ENCODE data around the gene GANC.
"Not testable (repeated sequence)": the region's sequence is repeated elsewhere in the genome, so short reads cannot be mapped to it uniquely, and the experiment has no call there.

GANC gene

DNA sequence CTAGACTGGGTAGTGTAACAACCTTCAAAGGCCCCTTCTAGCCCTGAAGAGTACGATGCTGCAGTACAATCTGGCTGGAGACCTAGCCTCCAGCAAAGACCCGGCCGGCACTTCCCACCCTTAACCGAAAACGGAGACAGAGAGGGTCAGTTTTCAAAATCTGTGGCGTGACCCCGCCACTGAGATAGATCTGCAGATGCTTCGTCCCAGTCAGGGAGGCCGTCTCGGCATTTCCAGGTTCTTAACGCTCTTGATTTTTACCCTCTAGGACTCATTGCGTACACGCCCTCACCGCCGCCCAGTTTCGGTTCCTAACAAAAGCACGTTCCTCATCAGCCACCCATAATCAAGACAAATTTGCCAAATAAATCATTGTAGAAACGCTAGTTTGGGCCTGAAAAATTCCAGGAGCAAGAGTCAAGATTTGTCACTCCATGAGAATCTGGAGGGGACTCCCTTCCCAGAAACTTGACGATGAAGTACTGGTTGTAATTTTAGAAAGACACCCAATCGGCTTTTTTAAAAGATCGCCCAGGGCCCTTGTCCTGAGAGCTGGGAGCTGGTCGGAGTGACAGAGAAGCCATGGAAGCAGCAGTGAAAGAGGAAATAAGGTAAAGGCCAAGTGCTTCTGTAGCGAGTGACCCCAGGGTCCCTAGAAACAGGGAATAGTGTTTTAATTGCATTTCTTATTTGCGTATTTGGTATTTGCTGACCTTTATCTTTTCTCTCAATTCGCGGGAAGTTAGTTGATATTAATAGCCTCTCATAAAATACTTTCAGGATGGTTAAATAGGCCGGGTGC lies 1.1 kb downstream of the GANC start:
- H3K9ac ChIP-seq (ENCODE audit: low read depth, low read length): peak overlapping the region; percentile 90
- H3K9me3 ChIP-seq (ENCODE audit: control insufficient read depth, insufficient read depth, low read length): no peaks in the 10 kb centered on the region
- H3K36me3 ChIP-seq (ENCODE audit: insufficient read depth, low read length): no peaks in the 10 kb centered on the region
- H3K4me1 ChIP-seq (ENCODE audit: insufficient read depth, low read length): peaks cover 9% of the 10 kb centered on the region

DNA sequence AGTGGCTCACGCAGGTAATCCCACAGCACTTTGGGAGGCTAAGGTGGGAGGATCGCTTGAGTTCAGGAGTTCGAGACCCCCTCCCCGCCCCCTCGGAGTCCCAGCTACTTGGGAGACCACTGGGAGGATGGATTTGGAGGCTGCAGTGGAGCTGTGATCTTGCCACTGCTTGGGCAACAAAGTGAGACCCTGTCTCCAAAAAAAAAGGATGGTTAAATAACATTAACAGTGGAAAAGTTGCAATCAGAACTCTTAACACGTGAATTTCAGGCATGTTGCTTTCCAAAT lies 1.6 kb downstream of the GANC start:
- Histone ChIP-seq H3K36me3 (ENCODE audit: insufficient read depth, low read length) (no peaks in the 10 kb centered on the region), H3K9me3 (ENCODE audit: control insufficient read depth, insufficient read depth, low read length) (no peaks in the 10 kb centered on the region), H3K9ac (ENCODE audit: low read depth, low read length) (peak overlapping the region; percentile 90; the same call in 1 of the 2 replicates)

DNA sequence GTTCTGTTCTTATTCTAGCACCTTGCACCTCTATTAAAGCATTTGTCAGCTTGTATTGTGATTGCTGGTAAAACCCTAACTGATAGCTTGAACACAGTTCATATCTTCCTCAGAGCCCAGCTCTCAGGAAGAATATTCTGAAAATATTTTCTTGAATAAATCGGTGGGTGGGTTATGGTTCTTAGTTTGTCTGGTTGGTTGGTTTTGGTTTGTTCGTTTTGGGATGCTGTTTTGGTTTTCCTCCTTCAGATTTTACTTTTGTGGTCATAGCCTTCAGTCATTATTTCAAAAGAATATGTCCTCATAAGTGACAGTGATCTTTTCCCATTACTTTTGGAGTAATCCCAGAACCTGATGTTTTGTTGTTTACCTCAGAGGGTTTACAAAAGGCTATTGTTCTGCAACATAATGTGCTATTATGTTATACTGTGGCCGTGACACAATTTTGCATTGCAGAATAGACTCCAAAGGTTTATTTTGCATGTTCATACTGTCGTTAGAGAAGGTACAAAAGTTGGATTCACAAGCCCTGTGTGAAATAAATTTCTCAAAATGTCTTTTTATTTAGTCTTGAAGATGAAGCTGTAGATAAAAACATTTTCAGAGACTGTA lies 2.9 kb downstream of the GANC start:
- no peaks in the 10 kb centered on the region for H3K9me3 ChIP-seq (ENCODE audit: control insufficient read depth, insufficient read depth, low read length)
- 0 out of 2 replicates have a peak, but pooled peaks cover under 1% of the 10 kb centered on the region for H3K36me3 ChIP-seq (ENCODE audit: insufficient read depth, low read length)
- no peak overlapping the region for H3K9ac ChIP-seq (ENCODE audit: low read depth, low read length)
- H3K4me1 ChIP-seq (ENCODE audit: insufficient read depth, low read length): peaks cover 9% of the 10 kb centered on the region

More for the DNA sequence above, 1.6 kb downstream of the GANC start:
- peaks cover 9% of the 10 kb centered on the region for H3K4me1 ChIP-seq (ENCODE audit: insufficient read depth, low read length)

DNA sequence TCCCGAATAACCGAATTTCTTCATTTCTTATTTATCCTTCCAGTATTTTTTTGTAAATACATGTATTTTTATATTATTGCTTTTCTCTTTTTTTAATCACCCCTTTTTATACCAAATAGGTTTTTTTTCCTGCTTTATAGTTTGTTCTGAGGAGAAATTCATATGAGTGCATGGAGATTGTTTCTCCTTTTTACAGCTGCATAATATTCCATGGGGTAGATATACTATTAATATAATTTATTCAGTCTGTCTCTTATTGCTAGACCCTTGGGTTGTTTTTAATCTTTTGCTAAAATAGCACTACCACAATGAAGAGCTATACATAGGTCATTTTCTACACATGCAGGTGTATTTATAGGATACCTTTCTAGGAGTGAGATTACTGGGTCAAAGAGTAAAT lies 3.8 kb downstream of the GANC start:
- Histone ChIP-seq H3K9me3 (ENCODE audit: control insufficient read depth, insufficient read depth, low read length) (no peaks in the 10 kb centered on the region), H3K4me1 (ENCODE audit: insufficient read depth, low read length) (peaks cover 9% of the 10 kb centered on the region), H3K9ac (ENCODE audit: low read depth, low read length) (no peak overlapping the region), H3K36me3 (ENCODE audit: insufficient read depth, low read length) (0 out of 2 replicates have a peak, but pooled peaks cover 4% of the 10 kb centered on the region)

DNA sequence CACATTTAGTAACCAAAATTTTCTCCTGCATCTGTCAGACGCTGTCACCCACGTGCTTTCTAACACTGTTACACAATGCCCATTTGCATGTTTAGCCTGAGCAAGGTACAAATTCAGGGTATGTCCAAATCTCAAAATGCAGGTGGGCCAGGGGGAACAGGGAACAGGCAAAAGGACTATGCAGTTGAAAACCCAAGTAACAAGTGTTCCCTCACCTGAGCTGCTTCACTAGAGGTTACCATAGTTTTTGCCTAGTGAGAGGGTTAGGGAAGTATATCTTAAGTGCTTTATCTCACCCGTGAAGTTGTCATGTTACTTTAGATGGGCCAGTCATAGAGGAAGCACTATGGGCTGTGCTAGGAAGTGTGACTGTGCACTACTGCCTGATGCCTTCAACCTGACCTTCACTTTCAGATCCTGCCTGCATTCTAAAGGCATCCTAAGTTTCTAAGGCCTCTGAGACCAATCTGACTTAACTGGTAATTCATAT lies 6.3 kb downstream of the GANC start:
- 0 out of 2 replicates have a peak, but pooled peaks cover 4% of the 10 kb centered on the region for H3K36me3 ChIP-seq (ENCODE audit: insufficient read depth, low read length)
- peaks cover 9% of the 10 kb centered on the region for H3K4me1 ChIP-seq (ENCODE audit: insufficient read depth, low read length)
- no peaks in the 10 kb centered on the region for H3K9me3 ChIP-seq (ENCODE audit: control insufficient read depth, insufficient read depth, low read length)
- H3K9ac ChIP-seq (ENCODE audit: low read depth, low read length): no peak overlapping the region

DNA sequence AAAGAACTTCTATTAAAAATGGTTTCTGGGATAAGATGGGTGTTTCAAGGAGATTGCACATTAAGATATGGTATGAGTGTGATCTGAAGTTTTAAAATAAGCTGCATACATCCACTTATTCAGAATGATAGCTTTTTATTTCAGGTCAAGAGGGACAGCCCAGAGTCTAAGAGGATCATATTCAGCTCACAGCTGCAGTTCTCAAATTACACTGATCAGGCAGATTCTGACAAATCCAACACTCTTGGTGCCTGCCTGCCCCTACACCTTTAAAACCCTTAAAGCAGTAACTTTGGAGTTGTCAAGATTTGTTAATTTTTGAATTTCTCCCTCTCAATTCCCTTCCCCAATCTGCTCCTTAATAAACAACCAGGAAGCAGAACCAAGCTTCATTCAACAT lies 9.3 kb downstream of the GANC start:
- no peak overlapping the region for H3K9ac ChIP-seq (ENCODE audit: low read depth, low read length)
- no peaks in the 10 kb centered on the region for H3K9me3 ChIP-seq (ENCODE audit: control insufficient read depth, insufficient read depth, low read length)
- 0 out of 2 replicates have a peak, but pooled peaks cover 4% of the 10 kb centered on the region for H3K36me3 ChIP-seq (ENCODE audit: insufficient read depth, low read length)
- no peaks in the 10 kb centered on the region for H3K4me1 ChIP-seq (ENCODE audit: insufficient read depth, low read length)

DNA sequence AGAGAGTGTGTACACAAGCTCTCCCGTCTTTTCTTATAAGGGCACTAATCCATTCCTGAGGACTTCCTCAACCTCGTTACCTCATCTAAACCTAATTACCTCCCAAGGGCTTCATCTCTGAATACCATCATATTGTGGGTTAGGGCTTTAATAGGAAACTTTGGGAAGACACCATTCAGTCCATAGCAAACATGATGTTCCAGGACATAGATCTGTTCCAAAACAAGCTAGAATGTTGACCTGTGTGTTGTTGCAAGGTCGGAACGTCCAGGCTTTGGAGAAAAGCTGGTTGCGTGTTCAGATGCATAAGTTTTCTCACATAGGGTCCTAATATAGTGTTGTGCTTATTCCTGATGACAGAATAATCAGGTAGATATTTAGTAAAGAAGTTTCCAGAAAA lies 9.9 kb downstream of the GANC start:
- H3K9ac ChIP-seq (ENCODE audit: low read depth, low read length): no peak overlapping the region
- H3K36me3 ChIP-seq (ENCODE audit: insufficient read depth, low read length): 0 out of 2 replicates have a peak, but pooled peaks cover 4% of the 10 kb centered on the region
- H3K4me1 ChIP-seq (ENCODE audit: insufficient read depth, low read length): no peaks in the 10 kb centered on the region
- no peaks in the 10 kb centered on the region for H3K9me3 ChIP-seq (ENCODE audit: control insufficient read depth, insufficient read depth, low read length)

DNA sequence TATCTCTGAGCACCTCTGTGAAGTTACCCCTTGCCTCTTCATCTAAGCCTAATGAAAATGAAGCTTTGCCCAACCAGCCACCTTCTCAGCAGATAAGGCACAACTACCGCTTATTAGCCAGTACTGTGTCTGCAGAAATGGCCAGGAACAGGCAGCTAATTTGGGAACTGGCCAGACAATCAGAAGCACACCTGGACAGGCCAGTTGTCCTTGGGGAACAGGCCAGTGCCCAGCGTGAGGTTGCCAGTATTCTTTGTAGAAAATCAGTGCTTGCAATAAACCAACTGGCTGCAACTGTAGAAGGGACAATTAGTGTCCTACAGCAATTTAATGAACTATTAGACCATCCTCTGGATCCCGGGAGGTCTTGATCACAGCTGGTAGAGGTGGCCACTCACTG lies 10.7 kb downstream of the GANC start:
- Histone ChIP-seq H3K9me3 (ENCODE audit: control insufficient read depth, insufficient read depth, low read length) (no peaks in the 10 kb centered on the region), H3K36me3 (ENCODE audit: insufficient read depth, low read length) (0 out of 2 replicates have a peak, but pooled peaks cover 4% of the 10 kb centered on the region), H3K4me1 (ENCODE audit: insufficient read depth, low read length) (no peaks in the 10 kb centered on the region), H3K9ac (ENCODE audit: low read depth, low read length) (no peak overlapping the region)

DNA sequence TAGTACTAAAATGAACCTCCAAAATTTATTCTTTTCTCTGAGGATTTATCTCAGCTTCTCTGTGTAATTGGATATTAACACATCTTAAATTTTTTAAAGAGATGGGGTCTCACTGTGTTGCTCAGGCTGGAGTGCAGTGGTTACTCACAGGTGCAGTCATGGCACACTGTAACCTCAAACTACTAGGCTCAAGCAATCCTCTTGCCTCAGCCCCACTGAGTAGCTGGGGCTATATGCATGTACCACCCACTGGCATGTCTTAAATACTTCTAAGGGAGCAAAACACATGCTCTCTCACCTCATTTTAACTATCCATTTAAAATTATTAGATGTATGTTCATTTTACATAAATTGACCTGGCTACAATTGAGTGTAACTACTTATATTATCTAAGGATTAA lies 11.6 kb downstream of the GANC start:
- H3K9me3 ChIP-seq (ENCODE audit: control insufficient read depth, insufficient read depth, low read length): no peaks in the 10 kb centered on the region
- no peaks in the 10 kb centered on the region for H3K4me1 ChIP-seq (ENCODE audit: insufficient read depth, low read length)
- H3K36me3 ChIP-seq (ENCODE audit: insufficient read depth, low read length): 0 out of 2 replicates have a peak, but pooled peaks cover 4% of the 10 kb centered on the region
- no peak overlapping the region for H3K9ac ChIP-seq (ENCODE audit: low read depth, low read length)

DNA sequence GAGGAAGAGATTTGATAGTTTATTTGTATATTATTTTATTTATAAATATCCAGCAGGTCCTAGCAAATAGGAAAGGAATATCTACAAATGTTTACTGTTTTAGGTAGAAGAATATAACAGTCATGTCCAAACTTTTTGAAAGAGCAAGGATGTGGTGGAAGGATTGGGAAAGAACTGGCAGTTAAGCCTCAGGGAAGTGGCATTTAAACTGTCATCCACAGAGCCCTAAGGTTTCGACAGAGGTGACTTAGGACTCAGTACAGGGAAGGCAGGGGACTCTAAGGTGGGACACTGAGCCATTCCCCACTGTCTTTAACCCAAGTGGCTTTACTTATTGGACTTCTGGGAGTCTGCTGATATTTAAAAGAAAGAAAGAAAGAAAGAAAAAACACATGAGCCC lies 12.0 kb downstream of the GANC start:
- Histone ChIP-seq H3K9me3 (ENCODE audit: control insufficient read depth, insufficient read depth, low read length) (no peaks in the 10 kb centered on the region), H3K9ac (ENCODE audit: low read depth, low read length) (no peak overlapping the region), H3K4me1 (ENCODE audit: insufficient read depth, low read length) (no peaks in the 10 kb centered on the region), H3K36me3 (ENCODE audit: insufficient read depth, low read length) (0 out of 2 replicates have a peak, but pooled peaks cover 4% of the 10 kb centered on the region)

DNA sequence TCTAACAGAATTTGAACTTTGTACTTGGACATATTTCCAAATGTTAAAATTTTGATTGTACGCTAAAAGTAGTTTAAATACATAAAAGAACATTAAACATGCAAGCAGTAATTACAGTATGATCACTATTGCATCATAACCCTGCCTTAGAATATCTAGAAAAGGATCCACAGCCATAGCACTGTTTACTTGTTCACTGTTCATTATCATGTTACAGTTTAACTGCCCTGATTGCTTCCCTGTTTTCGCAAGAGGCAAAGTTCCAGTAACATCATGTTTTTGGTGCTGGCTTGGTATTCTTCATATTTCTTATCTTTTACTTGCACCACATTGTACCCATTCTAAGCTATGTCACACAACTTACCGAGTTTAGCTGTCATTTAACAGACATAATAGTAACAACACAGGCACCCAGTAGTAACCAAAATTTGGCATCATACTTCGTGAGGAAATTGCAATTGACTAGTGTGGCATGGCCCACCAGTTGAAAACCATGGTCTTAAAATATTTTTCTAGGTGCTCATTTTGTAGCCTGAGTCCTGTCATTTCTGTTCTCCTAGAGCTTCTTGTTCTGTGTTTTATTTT lies 13.5 kb downstream of the GANC start:
- H3K36me3 ChIP-seq (ENCODE audit: insufficient read depth, low read length): no peaks in the 10 kb centered on the region
- H3K9me3 ChIP-seq (ENCODE audit: control insufficient read depth, insufficient read depth, low read length): no peaks in the 10 kb centered on the region
- H3K9ac ChIP-seq (ENCODE audit: low read depth, low read length): no peak overlapping the region
- no peaks in the 10 kb centered on the region for H3K4me1 ChIP-seq (ENCODE audit: insufficient read depth, low read length)

DNA sequence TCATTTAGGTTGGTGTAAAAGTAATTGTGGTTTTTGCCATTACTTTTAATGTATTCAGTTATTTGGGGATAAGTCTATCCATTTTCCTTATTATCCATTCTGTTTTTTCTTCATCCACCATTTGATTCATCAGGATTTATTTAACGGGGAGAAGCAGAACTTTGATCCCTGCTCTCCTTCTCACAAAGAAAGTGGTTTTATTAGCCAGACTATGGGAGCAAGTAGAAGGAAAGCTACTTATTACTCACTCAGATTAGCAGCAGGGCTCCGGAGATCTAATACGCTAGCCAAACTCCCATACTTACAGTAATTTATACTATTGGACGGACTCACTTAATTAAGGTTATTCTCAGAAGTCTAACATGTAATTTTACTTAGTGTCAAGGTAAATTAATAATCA lies 14.9 kb downstream of the GANC start:
- no peaks in the 10 kb centered on the region for H3K9me3 ChIP-seq (ENCODE audit: control insufficient read depth, insufficient read depth, low read length)
- H3K9ac ChIP-seq (ENCODE audit: low read depth, low read length): no peak overlapping the region
- H3K4me1 ChIP-seq (ENCODE audit: insufficient read depth, low read length): no peaks in the 10 kb centered on the region
- H3K36me3 ChIP-seq (ENCODE audit: insufficient read depth, low read length): no peaks in the 10 kb centered on the region; the same call in 1 of the 2 replicates

DNA sequence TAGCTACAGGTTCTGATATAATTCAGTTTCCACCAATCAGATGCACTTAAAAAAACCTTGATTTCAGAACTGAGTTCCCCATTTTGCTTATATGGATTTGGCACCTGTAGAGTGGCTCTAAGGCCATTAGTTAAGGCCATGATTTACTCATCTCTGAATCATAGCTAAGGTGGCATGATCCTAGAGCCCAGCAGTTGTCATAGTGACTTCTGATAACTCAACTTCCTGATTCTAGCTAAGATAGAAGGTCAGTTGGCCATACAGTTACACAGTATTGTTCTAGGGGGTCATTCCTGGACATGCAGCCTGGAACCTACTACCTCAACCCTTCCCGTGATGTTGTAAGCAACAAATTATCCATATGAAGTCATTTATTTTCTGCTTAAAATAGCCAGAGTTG lies 16.2 kb downstream of the GANC start:
- H3K9me3 ChIP-seq (ENCODE audit: control insufficient read depth, insufficient read depth, low read length): no peaks in the 10 kb centered on the region

DNA sequence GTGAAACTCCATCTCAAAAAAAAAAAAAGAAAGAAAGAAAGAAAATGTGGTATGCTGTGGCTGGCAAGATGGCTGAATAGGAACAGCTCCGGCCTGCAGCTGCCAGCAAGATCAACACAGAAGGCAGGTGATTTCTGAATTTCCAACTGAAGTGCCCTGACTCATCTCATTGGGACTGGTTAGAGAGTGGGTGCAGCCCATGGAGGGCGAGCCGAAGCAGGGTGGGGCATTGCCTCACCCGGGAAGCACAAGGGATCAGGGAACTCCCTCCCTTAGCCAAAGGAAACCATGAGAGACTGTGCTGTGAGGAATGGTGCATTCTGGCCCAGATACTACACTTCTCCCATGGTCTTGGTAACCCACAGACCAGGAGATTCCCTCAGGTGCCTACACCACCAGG lies 28.0 kb downstream of the GANC start:
- not testable (repeated sequence) for H3K4me1 ChIP-seq (ENCODE audit: insufficient read depth, low read length); H3K9me3 ChIP-seq (ENCODE audit: control insufficient read depth, insufficient read depth, low read length); H3K9ac ChIP-seq (ENCODE audit: low read depth, low read length); H3K36me3 ChIP-seq (ENCODE audit: insufficient read depth, low read length)

More for the DNA sequence above, 16.2 kb downstream of the GANC start:
- H3K36me3 ChIP-seq (ENCODE audit: insufficient read depth, low read length): no peaks in the 10 kb centered on the region; the same call in 1 of the 2 replicates
- no peak overlapping the region for H3K9ac ChIP-seq (ENCODE audit: low read depth, low read length)
- no peaks in the 10 kb centered on the region for H3K4me1 ChIP-seq (ENCODE audit: insufficient read depth, low read length)

DNA sequence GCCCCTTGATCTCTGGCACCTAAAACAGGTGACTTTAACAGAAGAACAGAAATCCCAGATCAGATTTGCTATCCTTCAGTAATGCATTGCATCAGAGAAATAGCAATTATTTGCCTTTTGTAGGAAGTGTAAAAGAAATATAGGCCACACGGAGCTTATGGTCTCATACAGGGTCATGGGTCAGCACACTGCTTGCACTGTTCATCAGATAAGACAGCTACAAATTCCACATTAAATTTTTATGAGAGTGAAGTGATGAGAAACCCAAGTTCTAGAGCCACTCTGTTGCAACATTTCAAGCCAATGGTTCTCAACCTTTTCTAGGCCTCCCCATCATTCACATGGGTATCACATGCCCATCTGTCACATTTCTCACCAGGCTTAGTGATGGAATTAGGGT lies 33.7 kb downstream of the GANC start:
- Histone ChIP-seq H3K9ac (ENCODE audit: low read depth, low read length) (no peak overlapping the region), H3K4me1 (ENCODE audit: insufficient read depth, low read length) (no peaks in the 10 kb centered on the region), H3K9me3 (ENCODE audit: control insufficient read depth, insufficient read depth, low read length) (no peaks in the 10 kb centered on the region), H3K36me3 (ENCODE audit: insufficient read depth, low read length) (no peaks in the 10 kb centered on the region)
